ENCODE results near the gene YWHAE.
"Not testable (repeated sequence)": the region's sequence is repeated elsewhere in the genome, so short reads cannot be mapped to it uniquely, and the experiment has no call there.

The YWHAE gene

GRCh38 chr17:1399679-1400512 is at the start of gene YWHAE:
Gene YWHAE (minus strand): TSS chr17:1400222. CDS start chr17:1400110, 112 bp downstream.
- peak; percentile 83 for DNase-seq

- DNase-seq: no peak
These were observed 49.5 kb upstream of the YWHAE start for GRCh38 chr17:1449412-1449967.

- no peak for DNase-seq
These were observed 47.0 kb upstream of the YWHAE start for GRCh38 chr17:1447052-1447451.

- no peak for DNase-seq
These were observed 46.2 kb upstream of the YWHAE start for GRCh38 chr17:1446201-1446600.

GRCh38 chr17:1445695-1446094 is 45.7 kb upstream of the YWHAE start:
- not testable (repeated sequence) for DNase-seq

- DNase-seq: not testable (repeated sequence)
These were observed 42.7 kb upstream of the YWHAE start for GRCh38 chr17:1442721-1443120.

GRCh38 chr17:1442187-1442586 is 42.2 kb upstream of the YWHAE start:
- DNase-seq: no peak

GRCh38 chr17:1440921-1441320 is 40.9 kb upstream of the YWHAE start:
- no peak for DNase-seq

- no peak for DNase-seq
These were observed 38.6 kb upstream of the YWHAE start for GRCh38 chr17:1438593-1439083.

- DNase-seq: no peak
These were observed 35.3 kb upstream of the YWHAE start for GRCh38 chr17:1435326-1435725.

- no peak for DNase-seq
These were observed 34.1 kb upstream of the YWHAE start for GRCh38 chr17:1434150-1434549.

- DNase-seq: no peak
These were observed 31.6 kb upstream of the YWHAE start for GRCh38 chr17:1431631-1432104.

- no peak for DNase-seq
These were observed 23.6 kb upstream of the YWHAE start for GRCh38 chr17:1423456-1424135.

- DNase-seq: no peak
These were observed 22.9 kb upstream of the YWHAE start for GRCh38 chr17:1422885-1423284.

- no peak for DNase-seq
These were observed 21.4 kb upstream of the YWHAE start for GRCh38 chr17:1421470-1421869.

- DNase-seq: no peak
These were observed 21.0 kb upstream of the YWHAE start for GRCh38 chr17:1420981-1421380.

GRCh38 chr17:1420163-1420562 is 20.1 kb upstream of the YWHAE start:
- DNase-seq: no peak

- not testable (repeated sequence) for DNase-seq
These were observed 18.5 kb upstream of the YWHAE start for GRCh38 chr17:1418476-1418875.

GRCh38 chr17:1416414-1416813 is 16.4 kb upstream of the YWHAE start:
- no peak for DNase-seq

GRCh38 chr17:1414634-1415033 is 14.6 kb upstream of the YWHAE start:
- no peak for DNase-seq

- no peak for DNase-seq
These were observed 14.1 kb upstream of the YWHAE start for GRCh38 chr17:1414001-1414574.

- no peak for DNase-seq
These were observed 13.3 kb upstream of the YWHAE start for GRCh38 chr17:1413281-1413791.
